Measurements from ENCODE around the gene SORCS2.

The SORCS2 gene

DNA sequence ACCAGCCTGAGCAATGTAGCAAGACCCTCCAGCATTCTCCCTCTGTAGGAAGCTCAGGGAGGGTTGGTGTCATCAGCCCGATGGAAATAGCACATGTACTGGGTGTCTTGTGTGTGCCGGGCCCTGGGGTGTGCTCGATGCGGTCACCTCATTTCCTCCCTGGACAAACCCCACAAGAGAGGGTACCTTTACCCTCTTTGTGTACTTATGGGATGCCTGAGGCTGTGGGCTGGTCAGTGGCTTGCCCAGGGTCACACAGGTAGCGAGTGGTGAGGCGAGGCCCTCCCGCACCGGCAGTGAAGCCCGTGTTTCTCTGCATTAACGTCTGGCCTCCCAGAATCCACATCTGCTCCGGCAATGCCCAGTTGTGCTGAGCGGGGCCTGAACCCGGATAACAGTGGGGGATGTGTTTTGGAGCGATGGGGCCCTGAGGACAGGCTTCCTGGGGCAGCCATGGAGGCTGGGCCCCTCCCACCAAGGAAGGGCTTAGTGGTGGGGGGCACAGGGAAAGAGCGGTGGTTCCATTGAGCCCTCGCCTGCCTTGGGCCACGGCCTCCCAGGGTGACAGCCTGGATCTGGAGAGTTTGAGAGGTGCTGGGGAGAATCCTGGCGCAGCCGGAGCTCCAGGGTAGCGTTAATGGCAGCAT lies 234.3 kb downstream of the SORCS2 start:
- DNase-seq (ENCODE audit: low read depth) = no peak
- TF ChIP-seq, protein P1, sequence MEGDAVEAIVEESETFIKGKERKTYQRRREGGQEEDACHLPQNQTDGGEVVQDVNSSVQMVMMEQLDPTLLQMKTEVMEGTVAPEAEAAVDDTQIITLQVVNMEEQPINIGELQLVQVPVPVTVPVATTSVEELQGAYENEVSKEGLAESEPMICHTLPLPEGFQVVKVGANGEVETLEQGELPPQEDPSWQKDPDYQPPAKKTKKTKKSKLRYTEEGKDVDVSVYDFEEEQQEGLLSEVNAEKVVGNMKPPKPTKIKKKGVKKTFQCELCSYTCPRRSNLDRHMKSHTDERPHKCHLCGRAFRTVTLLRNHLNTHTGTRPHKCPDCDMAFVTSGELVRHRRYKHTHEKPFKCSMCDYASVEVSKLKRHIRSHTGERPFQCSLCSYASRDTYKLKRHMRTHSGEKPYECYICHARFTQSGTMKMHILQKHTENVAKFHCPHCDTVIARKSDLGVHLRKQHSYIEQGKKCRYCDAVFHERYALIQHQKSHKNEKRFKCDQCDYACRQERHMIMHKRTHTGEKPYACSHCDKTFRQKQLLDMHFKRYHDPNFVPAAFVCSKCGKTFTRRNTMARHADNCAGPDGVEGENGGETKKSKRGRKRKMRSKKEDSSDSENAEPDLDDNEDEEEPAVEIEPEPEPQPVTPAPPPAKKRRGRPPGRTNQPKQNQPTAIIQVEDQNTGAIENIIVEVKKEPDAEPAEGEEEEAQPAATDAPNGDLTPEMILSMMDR (IDR thresholded peaks at IDR 0.05; ENCODE audit: control insufficient read depth, insufficient read depth, low read depth, low read length, missing control alignments) = no peak
- H3K4me3 ChIP-seq (ENCODE audit: control insufficient read depth, low read depth, low read length) = no peak overlapping the region

DNA sequence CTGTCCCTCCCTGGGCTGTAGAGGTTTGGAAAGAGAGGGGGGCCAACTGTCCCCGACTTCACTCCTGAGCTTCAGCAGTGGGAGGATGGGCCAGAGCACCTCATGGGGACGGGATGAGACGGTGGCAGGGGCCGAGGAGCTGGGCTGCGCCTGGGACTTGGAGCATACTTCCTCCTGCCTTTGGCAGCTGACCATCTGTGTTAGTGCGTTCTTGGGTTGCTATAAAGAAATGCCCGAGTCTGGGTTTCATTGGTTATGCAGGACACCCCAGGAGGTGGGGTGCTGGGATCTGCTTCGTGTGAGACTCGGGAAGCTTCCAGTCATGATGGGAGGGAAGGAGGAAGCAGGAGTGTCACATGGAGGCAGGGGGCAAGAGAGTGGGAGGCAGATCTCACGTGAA lies 235.0 kb downstream of the SORCS2 start:
- TF ChIP-seq, protein P1 (IDR thresholded peaks at IDR 0.05; ENCODE audit: control insufficient read depth, insufficient read depth, low read depth, low read length, missing control alignments) = no peak
- DNase-seq (ENCODE audit: low read depth) = no peak
- H3K4me3 ChIP-seq (ENCODE audit: control insufficient read depth, low read depth, low read length) = no peak overlapping the region

DNA sequence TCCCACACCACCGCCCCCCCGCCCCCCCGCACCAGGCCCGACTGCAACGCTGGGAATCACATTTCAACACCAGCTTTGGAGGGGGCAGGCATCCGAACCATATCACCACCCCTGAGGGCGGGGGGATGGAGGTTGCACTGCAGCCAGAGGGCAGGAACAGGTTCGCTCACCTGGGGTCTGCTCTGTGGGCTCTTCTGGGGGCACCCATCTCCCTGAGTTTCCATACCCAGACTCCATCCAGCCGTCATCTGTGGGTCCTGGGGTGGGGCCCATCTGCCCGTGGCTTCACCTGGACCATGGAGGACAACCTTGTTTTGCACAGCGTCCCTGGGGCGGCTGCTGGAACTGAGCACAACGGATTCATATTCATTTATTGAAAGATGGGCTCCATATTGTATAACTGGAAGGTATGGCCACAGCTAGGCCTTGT lies 235.5 kb downstream of the SORCS2 start:
- TF ChIP-seq, protein P1 (IDR thresholded peaks at IDR 0.05; ENCODE audit: control insufficient read depth, insufficient read depth, low read depth, low read length, missing control alignments) = no peak
- no peak for DNase-seq (ENCODE audit: low read depth)
- no peak overlapping the region for H3K4me3 ChIP-seq (ENCODE audit: control insufficient read depth, low read depth, low read length)

DNA sequence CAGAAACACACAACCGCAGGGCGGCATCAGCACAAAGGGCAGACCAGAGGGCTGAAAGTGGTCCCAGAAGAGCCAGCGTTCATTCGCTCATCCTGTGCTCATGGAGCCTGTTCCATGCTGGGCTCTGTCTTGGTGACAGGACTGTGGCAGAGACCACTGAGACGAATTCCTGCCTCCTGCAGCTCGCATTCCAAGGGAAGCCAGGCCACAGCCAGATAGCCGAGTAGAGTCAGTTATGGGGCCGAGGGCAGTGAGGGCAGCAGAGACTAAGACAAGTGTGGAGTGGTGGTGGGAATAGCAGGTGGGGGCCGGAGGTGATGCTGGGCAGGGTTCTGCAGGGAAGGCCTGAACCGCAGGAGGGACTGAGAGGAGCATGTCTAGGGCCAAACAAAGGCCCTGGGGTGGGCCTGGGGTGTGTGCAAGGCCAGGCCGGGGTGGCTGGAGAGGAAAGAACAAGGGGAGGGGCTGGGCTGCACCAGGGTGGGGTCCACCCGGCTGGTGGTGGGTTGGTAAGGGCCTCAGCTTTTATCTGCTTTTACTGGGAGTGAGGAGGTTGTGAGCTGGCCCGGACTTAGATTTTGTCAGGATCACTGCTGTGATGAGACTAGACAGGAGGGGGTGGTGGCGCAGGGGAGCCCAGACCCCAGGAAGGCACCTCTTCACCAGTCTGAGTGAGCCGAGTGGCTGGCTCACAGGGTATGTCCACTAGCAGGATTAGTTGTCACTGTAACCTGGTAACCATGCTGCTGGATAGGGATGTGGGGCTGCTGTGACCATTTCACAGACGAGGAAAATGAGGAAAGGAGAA lies 236.1 kb downstream of the SORCS2 start:
- H3K4me3 ChIP-seq (ENCODE audit: control insufficient read depth, low read depth, low read length) = no peak overlapping the region
- TF ChIP-seq, protein P1 (IDR thresholded peaks at IDR 0.05; ENCODE audit: control insufficient read depth, insufficient read depth, low read depth, low read length, missing control alignments) = no peak
- no peak for DNase-seq (ENCODE audit: low read depth)

DNA sequence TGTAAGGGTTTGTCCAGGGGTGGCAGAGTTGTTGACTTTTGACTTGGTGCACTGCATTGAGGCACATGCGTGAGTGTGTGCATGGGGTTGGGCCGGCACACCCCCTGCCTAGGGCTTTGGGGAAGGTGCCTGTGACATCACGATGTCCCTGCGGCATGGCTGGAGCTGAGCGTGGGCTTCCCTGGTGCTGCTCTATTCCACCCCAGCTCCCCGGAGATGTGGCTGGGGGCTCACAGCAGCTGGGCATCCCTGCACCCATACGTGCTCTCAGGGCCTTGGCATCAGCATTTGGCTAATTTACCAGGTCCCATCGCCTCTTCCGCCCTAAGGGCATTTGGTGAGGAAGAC lies 236.7 kb downstream of the SORCS2 start:
- TF ChIP-seq, protein P1 (IDR thresholded peaks at IDR 0.05; ENCODE audit: control insufficient read depth, insufficient read depth, low read depth, low read length, missing control alignments) = no peak
- H3K4me3 ChIP-seq (ENCODE audit: control insufficient read depth, low read depth, low read length) = no peak overlapping the region
- no peak for DNase-seq (ENCODE audit: low read depth)

DNA sequence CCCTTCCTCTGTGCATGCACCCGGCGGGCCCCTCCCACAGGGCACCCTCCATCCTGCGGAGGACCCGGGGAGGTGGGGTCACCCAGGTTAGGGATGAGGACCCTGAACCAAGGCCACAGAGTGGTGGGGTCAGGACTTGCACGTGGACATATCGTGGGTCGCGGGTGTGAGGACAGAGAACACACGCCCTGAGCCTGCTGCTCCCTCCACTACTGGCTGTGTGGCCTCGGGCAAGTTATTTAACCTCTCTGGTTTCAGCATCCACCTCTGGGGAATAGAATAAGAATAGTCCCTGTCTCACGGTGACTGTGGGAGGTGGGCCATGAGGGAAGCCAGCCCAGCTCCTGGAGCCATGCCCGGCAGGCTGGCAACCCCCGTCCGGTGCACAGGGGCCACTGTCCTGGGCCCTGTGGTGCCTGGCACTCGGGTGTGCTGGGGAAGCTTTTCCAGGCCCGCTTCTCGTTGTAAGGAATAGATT lies 237.3 kb downstream of the SORCS2 start:
- TF ChIP-seq, protein P1 (IDR thresholded peaks at IDR 0.05; ENCODE audit: control insufficient read depth, insufficient read depth, low read depth, low read length, missing control alignments) = no peak
- DNase-seq (ENCODE audit: low read depth) = no peak
- no peak overlapping the region for H3K4me3 ChIP-seq (ENCODE audit: control insufficient read depth, low read depth, low read length)
